Endothelial cell of umbilical vein (primary cell): ENCODE data around the gene NPIPB9. TPM values are rescaled to one million over a fixed set of nuclear protein-coding genes. Genes with fewer than 3 reads are reported as not detected.

ENCODE experiments used
- BruUV-seq: library from RNA; stranded (reverse); fragments of 400-500 nt; replicated peaks from 2 replicates; lab custom pipeline; 2021; lab: Mats Ljungman, UMichigan
- CTCF ChIA-PET: fragments of 300-600, 350-600 bp; sonication (Branson Sonifier 250); formaldehyde crosslinking; loops from one replicate; lab custom pipeline; 2021; ENCODE audit warnings: antibody characterized with exemption, inconsistent platforms; lab: Charles Lee
- POLR2A ChIA-PET: fragments of 300-600, 350-600 bp; sonication (Branson Sonifier 250); formaldehyde crosslinking; loops from one replicate; lab custom pipeline; 2021; ENCODE audit warnings: antibody characterized with exemption, inconsistent platforms; lab: Charles Lee
- DNase-seq: peaks from one replicate; pipeline ENCODE4 v3.0.0-alpha.2; 2011; ENCODE audit warnings: low read depth, low spot score
- FAIRE-seq: peaks from 2 replicates; lab custom pipeline; 2011; peaks lifted over from hg19 to GRCh38; lab: Jason Lieb, UNC
- H2AFZ ChIP-seq: 2 replicates; pipeline ENCODE4 v1.6.0; 2012; ENCODE audit warnings: low read depth, low read length, control low read depth, inconsistent platforms
- H3K27ac ChIP-seq: 2 replicates; pipeline ENCODE4 v1.5.1; 2011; ENCODE audit warnings: low read depth, mild to moderate bottlenecking, control low read depth, low read length, moderate library complexity; ENCODE audit not compliant: insufficient read depth
- H3K27me3 ChIP-seq, 2 experiments: 2 replicates each; pipeline versions ENCODE4 v1.6.0 to v1.6.1; 2011; ENCODE audit warnings: low read length in 2 of 2, mixed read lengths in 1 of 2; ENCODE audit not compliant: control insufficient read depth in 2 of 2, insufficient read depth in 2 of 2
- H3K36me3 ChIP-seq, 2 experiments: 2 replicates in 1 of 2; 3 replicates in 1 of 2; pipeline ENCODE4 v1.5.1; 2011; ENCODE audit warnings: low read length in 2 of 2, mild to moderate bottlenecking in 1 of 2, moderate library complexity in 1 of 2; ENCODE audit not compliant: control insufficient read depth in 2 of 2, insufficient read depth in 2 of 2; ENCODE audit errors: extremely low read depth in 1 of 2
- H3K4me1 ChIP-seq: 3 replicates; pipeline ENCODE4 v1.5.1; 2011; ENCODE audit warnings: mild to moderate bottlenecking, low read length; ENCODE audit not compliant: control insufficient read depth, insufficient read depth; ENCODE audit errors: extremely low read depth
- H3K4me2 ChIP-seq: 2 replicates; pipeline ENCODE4 v1.6.1; 2011; ENCODE audit warnings: low read length, control low read depth, mixed read lengths; ENCODE audit not compliant: insufficient read depth
- H3K4me3 ChIP-seq, 3 experiments: fragments of 200-600 bp in 1 of 3; sonication (generic), shearing (Covaris generic) in 1 of 3; replicated peaks in 1 of 3; 2 replicates each; pipeline ENCODE4 v1.5.1; 2011 to 2016; ENCODE audit warnings: control low read depth in 3 of 3, low read length in 3 of 3, mild to moderate bottlenecking in 2 of 3, inconsistent platforms in 1 of 3, low read depth in 1 of 3, moderate library complexity in 1 of 3; ENCODE audit not compliant: insufficient read depth in 1 of 3
- H3K79me2 ChIP-seq: 2 replicates; pipeline ENCODE4 v1.6.0; 2012; ENCODE audit warnings: low read length, inconsistent platforms; ENCODE audit not compliant: control insufficient read depth, insufficient read depth
- H3K9ac ChIP-seq: replicated peaks from 2 replicates; pipeline ENCODE3; 2011; ENCODE audit warnings: low read length, control low read depth; ENCODE audit not compliant: insufficient read depth; ENCODE audit errors: extremely low read depth
- H3K9me1 ChIP-seq: replicated peaks from 3 replicates; pipeline ENCODE4 v1.6.0; 2011; ENCODE audit warnings: mild to moderate bottlenecking, low read length; ENCODE audit not compliant: control insufficient read depth, insufficient read depth; ENCODE audit errors: extremely low read depth
- H3K9me3 ChIP-seq: replicated peaks from 2 replicates; pipeline ENCODE4 v1.5.1; 2012; ENCODE audit warnings: low read length, inconsistent platforms; ENCODE audit not compliant: control insufficient read depth, insufficient read depth
- H4K20me1 ChIP-seq: replicated peaks from 2 replicates; pipeline ENCODE3; 2011; ENCODE audit warnings: mild to moderate bottlenecking, low read length; ENCODE audit not compliant: control insufficient read depth, insufficient read depth; ENCODE audit errors: extremely low read depth
- POLR2A ChIP-seq: IDR thresholded peaks from 2 replicates; pipeline ENCODE4 v1.6.1; 2012; ENCODE audit warnings: low read depth, mild to moderate bottlenecking, control low read depth, low read length
- POLR2AphosphoS5 ChIP-seq: IDR thresholded peaks from 2 replicates; pipeline ENCODE4 v1.6.1; 2012; ENCODE audit warnings: low read depth, mild to moderate bottlenecking, control low read depth, low read length, moderate library complexity; ENCODE audit not compliant: insufficient read depth
- dilution Hi-C: fragments of 300-500 bp; cut with MboI; formaldehyde crosslinking; loops from one replicate; pipeline ENCODE4 v1.15.0; 2019; ENCODE audit warnings: low sequenced_read_pairs; ENCODE audit not compliant: extremely low pct_ligation_motif_present
- intact Hi-C: fragments of 100-400 bp; cut with micrococcal nuclease; formaldehyde crosslinking; loops from one replicate; pipeline ENCODE4 v1.10.0; 2022
- microRNA-seq: library from miRNA; unstranded; fragments of <30 nt; microRNA quantifications from one replicate; pipeline ENCODE4 v1.2.0, GENCODE V29; 2021; ENCODE audit warnings: borderline number of aligned reads, borderline replicate concordance
- polyA plus RNA-seq, 4 experiments: library from polyadenylated mRNA; depleted of rRNA in 3 of 4; stranded (reverse) in 3 of 4; unstranded in 1 of 4; fragments of >200 nt; gene quantifications; 2 replicates each; pipeline versions ENCODE4 v1.2.1 to v1.2.3, GENCODE V29; 2011 to 2012; ENCODE audit warnings: missing spikeins in 1 of 4
- small RNA-seq: library from RNA; depleted of rRNA; stranded (forward); fragments of <200 nt; gene quantifications from one replicate; pipeline ENCODE3, GENCODE V24; 2012; ENCODE audit warnings: low replicate concordance, low read depth; ENCODE audit not compliant: insufficient read depth, insufficient read length
- total RNA-seq: library from RNA; stranded (reverse); gene quantifications from 2 replicates; pipeline ENCODE4 v1.2.3, GENCODE V29; 2021
- TF ChIP-seq, protein P1 (sequence below): IDR thresholded peaks from 2 replicates; pipeline ENCODE4 v1.6.1; 2011; ENCODE audit not compliant: insufficient read depth, insufficient read length

The NPIPB9 gene
- total and polyA plus RNA-seq, 2 donors (not counting 3 experiments of a cell fraction or from before 2014, with no cell fraction given): 0.36 TPM; not detected in 1

DNA sequence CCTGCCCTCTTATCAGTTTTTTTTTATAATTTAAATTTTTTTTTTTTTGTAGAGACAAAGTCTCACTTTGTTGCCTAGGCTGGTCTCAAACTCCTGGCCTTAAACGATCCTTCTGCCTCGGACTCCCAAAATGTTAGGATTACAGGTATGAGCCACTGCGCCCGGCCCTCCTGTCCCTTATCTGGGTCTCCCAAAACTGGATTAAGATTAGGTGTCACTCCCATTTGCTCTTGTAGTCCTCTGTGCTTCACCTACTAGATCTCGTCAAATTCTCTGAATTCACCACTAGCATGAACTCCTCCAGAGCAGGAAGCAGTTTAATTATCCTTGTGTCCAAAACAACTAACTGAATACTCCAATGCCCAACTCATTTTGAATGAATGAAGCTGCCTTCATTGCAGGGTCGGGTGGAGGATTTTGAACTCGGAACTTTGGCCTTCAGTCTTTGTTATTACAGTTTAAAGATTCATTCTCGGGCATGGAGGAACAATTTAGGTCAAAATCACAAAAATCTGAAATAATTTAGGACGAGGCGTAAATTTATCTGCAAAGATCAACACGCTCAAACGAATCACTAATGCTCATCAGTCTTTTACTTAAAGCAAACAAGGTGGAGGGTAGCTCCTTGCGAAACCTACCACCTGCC lies 70.4 kb downstream of the NPIPB9 start:
- Histone ChIP-seq H3K9ac (peak overlapping the region; percentile 90), H3K4me3 (peak overlapping the region; percentile 59 to 89 (median 77)), H2AFZ (peak overlapping the region; percentile 82), H3K4me1 (peaks cover 16% of the 10 kb centered on the region), H3K9me1 (no peaks in the 10 kb centered on the region), H3K36me3 (peaks cover 10 to 14% of the 10 kb centered on the region in 2 experiments), H3K27ac (peak overlapping the region; percentile 83), H3K4me2 (peak overlapping the region; percentile 98), H3K9me3 (no peaks in the 10 kb centered on the region), H3K27me3 (no peaks in the 10 kb centered on the region), H3K79me2 (peaks cover 33% of the 10 kb centered on the region), H4K20me1 (no peaks in the 10 kb centered on the region)
- dilution Hi-C loops: no loop called here
- DNase-seq (no peak), FAIRE-seq (no peak)
- ChIA-PET CTCF (interaction anchor here (0.7 to 1.5 kb wide), 6 partner anchors 24 to 207 kb away, joined by 3 to 6 read pairs (median 4); partner anchors contain the start of genes SH2B1, SPNS1 and TUFM), POLR2A (interaction anchor here (1.9 kb wide), 1 partner anchor 24 kb away, joined by 13 read pairs; the partner anchor contains the start of gene TUFM)
- BruUV-seq: TSS peak; percentile 76
- intact Hi-C loops: no loop called here
- TF ChIP-seq POLR2AphosphoS5 (no peak), POLR2A (no peak)
- TF ChIP-seq, protein P1, sequence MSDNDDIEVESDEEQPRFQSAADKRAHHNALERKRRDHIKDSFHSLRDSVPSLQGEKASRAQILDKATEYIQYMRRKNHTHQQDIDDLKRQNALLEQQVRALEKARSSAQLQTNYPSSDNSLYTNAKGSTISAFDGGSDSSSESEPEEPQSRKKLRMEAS: no peak

Small RNAs within 50 kb of the gene (microRNA-seq; reads per million reads assigned to microRNA genes)
- not detected for gene MIR6862-2

Small RNAs within 50 kb of the gene (small RNA-seq; reads per million reads assigned to genes)
- not detected for gene MIR6862-2

Other genes starting within 250 kb of the NPIPB9 start
- gene IL27, start 245.0 kb upstream of the NPIPB9 start, total RNA-seq: not detected in 2 replicates
- not detected in 2 replicates for gene IL27, start 245.0 kb upstream of the NPIPB9 start, polyA plus RNA-seq
- gene NUPR1, start 212.8 kb upstream of the NPIPB9 start, total RNA-seq: 1.8 and 4.9 TPM in 2 replicates
- 1.2 and 1.8 TPM in 2 replicates for gene NUPR1, start 212.8 kb upstream of the NPIPB9 start, polyA plus RNA-seq
- gene SGF29, start 197.9 kb upstream of the NPIPB9 start, total RNA-seq: 12.0 and 17.6 TPM in 2 replicates
- 3.4 and 3.6 TPM in 2 replicates for gene SGF29, start 197.9 kb upstream of the NPIPB9 start, polyA plus RNA-seq
- not detected in 2 replicates for gene SULT1A2, start 154.7 kb upstream of the NPIPB9 start, total RNA-seq
- 0.06 TPM in 1 of 2 replicates, not detected in the other for gene SULT1A2, start 154.7 kb upstream of the NPIPB9 start, polyA plus RNA-seq
- gene SULT1A1, start 141.7 kb upstream of the NPIPB9 start, total RNA-seq: 0.62 and 0.77 TPM in 2 replicates
- 0.65 and 0.90 TPM in 2 replicates for gene SULT1A1, start 141.7 kb upstream of the NPIPB9 start, polyA plus RNA-seq
- 0.90 TPM in 1 of 2 replicates, not detected in the other for gene NPIPB8, start 113.7 kb upstream of the NPIPB9 start, total RNA-seq
- 0.11 TPM in 1 of 2 replicates, not detected in the other for gene NPIPB8, start 113.7 kb upstream of the NPIPB9 start, polyA plus RNA-seq
- gene EIF3C, start 40.3 kb upstream of the NPIPB9 start, total RNA-seq: 669 and 744 TPM in 2 replicates
- gene EIF3C, start 40.3 kb upstream of the NPIPB9 start, polyA plus RNA-seq: 417 and 524 TPM in 2 replicates
- gene ATXN2L, start 71.2 kb downstream of the NPIPB9 start, total RNA-seq: 198 and 208 TPM in 2 replicates
- gene ATXN2L, start 71.2 kb downstream of the NPIPB9 start, polyA plus RNA-seq: 59.0 and 64.8 TPM in 2 replicates
- 186 and 190 TPM in 2 replicates for gene TUFM, start 94.6 kb downstream of the NPIPB9 start, total RNA-seq
- gene TUFM, start 94.6 kb downstream of the NPIPB9 start, polyA plus RNA-seq: 227 TPM in 2 replicates
- gene SH2B1, start 112.1 kb downstream of the NPIPB9 start, total RNA-seq: 55.6 and 56.4 TPM in 2 replicates
- 46.4 and 53.4 TPM in 2 replicates for gene SH2B1, start 112.1 kb downstream of the NPIPB9 start, polyA plus RNA-seq
- 2.3 and 2.5 TPM in 2 replicates for gene ATP2A1, start 126.7 kb downstream of the NPIPB9 start, total RNA-seq
- 1.2 TPM in 2 replicates for gene ATP2A1, start 126.7 kb downstream of the NPIPB9 start, polyA plus RNA-seq
- 36.0 and 37.4 TPM in 2 replicates for gene RABEP2, start 173.5 kb downstream of the NPIPB9 start, total RNA-seq
- gene RABEP2, start 173.5 kb downstream of the NPIPB9 start, polyA plus RNA-seq: 25.9 and 27.3 TPM in 2 replicates
- gene CD19, start 180.2 kb downstream of the NPIPB9 start, total RNA-seq: not detected in 2 replicates
- 0.06 TPM in 2 replicates for gene CD19, start 180.2 kb downstream of the NPIPB9 start, polyA plus RNA-seq
- 64.8 and 69.6 TPM in 2 replicates for gene NFATC2IP, start 199.2 kb downstream of the NPIPB9 start, total RNA-seq
- 60.8 and 64.1 TPM in 2 replicates for gene NFATC2IP, start 199.2 kb downstream of the NPIPB9 start, polyA plus RNA-seq
- gene SPNS1, start 223.0 kb downstream of the NPIPB9 start, total RNA-seq: 63.7 and 65.2 TPM in 2 replicates
- gene SPNS1, start 223.0 kb downstream of the NPIPB9 start, polyA plus RNA-seq: 133 and 164 TPM in 2 replicates
- gene LAT, start 233.3 kb downstream of the NPIPB9 start, total RNA-seq: 4.5 and 6.6 TPM in 2 replicates
- gene LAT, start 233.3 kb downstream of the NPIPB9 start, polyA plus RNA-seq: 5.9 and 10.1 TPM in 2 replicates